GM21737 (cell line): ENCODE results near the gene C11orf21.
"Not testable (repeated sequence)": the region's sequence is repeated elsewhere in the genome, so short reads cannot be mapped to it uniquely, and the experiment has no call there.

Experiments
- ATAC-seq: cut with Tn5 transposase; IDR thresholded peaks from one replicate; pipeline ENCODE4 v1.9.1; 2021; ENCODE audit warnings: mild to moderate bottlenecking, moderate library complexity; ENCODE audit not compliant: unreplicated experiment

Gene C11orf21

GRCh38 chr11:2298131-2298794 is 3.5 kb downstream of the C11orf21 start:
- no peak for ATAC-seq

GRCh38 chr11:2297623-2298030 is 4.1 kb downstream of the C11orf21 start:
- ATAC-seq = no peak

GRCh38 chr11:2296913-2297622 is 4.7 kb downstream of the C11orf21 start:
- no peak for ATAC-seq

GRCh38 chr11:2295971-2296912 is 5.5 kb downstream of the C11orf21 start:
- no peak for ATAC-seq

GRCh38 chr11:2294926-2295290 is 6.8 kb downstream of the C11orf21 start:
- no peak for ATAC-seq

GRCh38 chr11:2293984-2294925 is 7.5 kb downstream of the C11orf21 start:
- ATAC-seq = no peak

GRCh38 chr11:2293531-2293971 is 8.2 kb downstream of the C11orf21 start:
- ATAC-seq = no peak

GRCh38 chr11:2290351-2290841 is 11.3 kb downstream of the C11orf21 start:
- ATAC-seq = no peak

GRCh38 chr11:2289859-2290258 is 11.9 kb downstream of the C11orf21 start:
- ATAC-seq = no peak

GRCh38 chr11:2289350-2289749 is 12.4 kb downstream of the C11orf21 start:
- no peak for ATAC-seq

GRCh38 chr11:2287091-2287490 is 14.6 kb downstream of the C11orf21 start:
- ATAC-seq = no peak

- not testable (repeated sequence) for ATAC-seq
These were observed 15.4 kb downstream of the C11orf21 start for GRCh38 chr11:2286350-2286749.

GRCh38 chr11:2280208-2280607 is 21.5 kb downstream of the C11orf21 start:
- ATAC-seq = no peak

- ATAC-seq = no peak
These were observed 23.7 kb downstream of the C11orf21 start for GRCh38 chr11:2277933-2278523.

GRCh38 chr11:2277008-2277346 is 24.7 kb downstream of the C11orf21 start:
- no peak for ATAC-seq

GRCh38 chr11:2276280-2277007 is 25.3 kb downstream of the C11orf21 start:
- ATAC-seq = no peak

GRCh38 chr11:2275334-2276279 is 26.1 kb downstream of the C11orf21 start:
- ATAC-seq = no peak

GRCh38 chr11:2273771-2274170 is 27.9 kb downstream of the C11orf21 start:
- no peak for ATAC-seq
